B cell (primary cell): ENCODE measurements around the gene OAT.

Experiments
- EZH2 ChIP-seq: IDR thresholded peaks from 2 replicates; pipeline ENCODE4 v1.6.1; 2012; ENCODE audit warnings: borderline replicate concordance, low read depth, mild to moderate bottlenecking, moderate library complexity, low read length; ENCODE audit not compliant: insufficient read depth, poor library complexity, severe bottlenecking
- TF ChIP-seq, protein P1 (sequence below): fragments of 200-600 bp; IDR thresholded peaks from one replicate; pipeline ENCODE4 v1.8.0; 2022; ENCODE audit warnings: antibody characterized with exemption, mild to moderate bottlenecking

DNA sequence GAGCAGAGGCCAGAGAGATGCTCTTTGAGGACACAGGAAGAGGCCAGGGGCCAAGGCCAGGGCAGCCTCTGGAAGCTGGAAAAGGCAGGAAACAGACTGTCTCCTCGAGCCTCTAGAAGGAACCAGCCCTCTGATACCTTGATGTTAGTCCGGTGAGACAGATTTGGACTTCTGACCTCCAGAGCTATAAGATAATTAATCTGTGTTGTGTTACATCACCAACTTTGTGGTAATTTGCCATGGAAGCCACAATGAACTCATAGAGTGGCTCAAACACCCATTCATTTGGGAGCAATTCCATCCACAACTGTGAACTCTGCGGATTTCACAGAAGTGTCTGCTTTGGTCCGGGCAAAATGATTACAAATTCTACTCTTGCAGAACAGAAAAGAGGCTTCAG is 48.7 kb downstream of the OAT start:
- TF ChIP-seq, protein P1, sequence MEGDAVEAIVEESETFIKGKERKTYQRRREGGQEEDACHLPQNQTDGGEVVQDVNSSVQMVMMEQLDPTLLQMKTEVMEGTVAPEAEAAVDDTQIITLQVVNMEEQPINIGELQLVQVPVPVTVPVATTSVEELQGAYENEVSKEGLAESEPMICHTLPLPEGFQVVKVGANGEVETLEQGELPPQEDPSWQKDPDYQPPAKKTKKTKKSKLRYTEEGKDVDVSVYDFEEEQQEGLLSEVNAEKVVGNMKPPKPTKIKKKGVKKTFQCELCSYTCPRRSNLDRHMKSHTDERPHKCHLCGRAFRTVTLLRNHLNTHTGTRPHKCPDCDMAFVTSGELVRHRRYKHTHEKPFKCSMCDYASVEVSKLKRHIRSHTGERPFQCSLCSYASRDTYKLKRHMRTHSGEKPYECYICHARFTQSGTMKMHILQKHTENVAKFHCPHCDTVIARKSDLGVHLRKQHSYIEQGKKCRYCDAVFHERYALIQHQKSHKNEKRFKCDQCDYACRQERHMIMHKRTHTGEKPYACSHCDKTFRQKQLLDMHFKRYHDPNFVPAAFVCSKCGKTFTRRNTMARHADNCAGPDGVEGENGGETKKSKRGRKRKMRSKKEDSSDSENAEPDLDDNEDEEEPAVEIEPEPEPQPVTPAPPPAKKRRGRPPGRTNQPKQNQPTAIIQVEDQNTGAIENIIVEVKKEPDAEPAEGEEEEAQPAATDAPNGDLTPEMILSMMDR: no peak
- TF ChIP-seq EZH2: no peak
